Stimulated activated CD8-positive, alpha-beta memory T cell treated with anti-CD3 and anti-CD28 coated beads, Interleukin-15, amount 100 ng/mL, for 24 hours (primary cell): ENCODE data around the gene CD6.

Source experiments
- DNase-seq: peaks from one replicate; pipeline ENCODE4 v3.0.0-alpha.2; 2020; ENCODE audit warnings: low read depth

Gene CD6

GRCh38 chr11:60984149-60984548 lies 12.7 kb downstream of the CD6 start:
- no peak for DNase-seq

GRCh38 chr11:60984636-60985035 lies 13.2 kb downstream of the CD6 start:
- no peak for DNase-seq

- no peak for DNase-seq
These were observed 14.0 kb downstream of the CD6 start for GRCh38 chr11:60985501-60985900.

GRCh38 chr11:60985991-60986915 lies 14.8 kb downstream of the CD6 start:
- DNase-seq = peak; percentile 49

GRCh38 chr11:60987577-60988277 lies 16.2 kb downstream of the CD6 start:
- DNase-seq = no peak

GRCh38 chr11:60988658-60989057 lies 17.2 kb downstream of the CD6 start:
- no peak for DNase-seq

GRCh38 chr11:60989093-60989650 lies 17.7 kb downstream of the CD6 start:
- no peak for DNase-seq

GRCh38 chr11:60991457-60991856 lies 20.0 kb downstream of the CD6 start:
- DNase-seq = no peak

GRCh38 chr11:60992842-60993409 lies 21.4 kb downstream of the CD6 start:
- no peak for DNase-seq

- DNase-seq = no peak
These were observed 22.1 kb downstream of the CD6 start for GRCh38 chr11:60993615-60994014.

GRCh38 chr11:60994541-60995080 lies 23.1 kb downstream of the CD6 start:
- no peak for DNase-seq

- DNase-seq = no peak
These were observed 24.3 kb downstream of the CD6 start for GRCh38 chr11:60995798-60996197.

GRCh38 chr11:60996381-60997138 lies 25.1 kb downstream of the CD6 start:
- DNase-seq = no peak

GRCh38 chr11:61000426-61000825 lies 28.9 kb downstream of the CD6 start:
- no peak for DNase-seq

GRCh38 chr11:61001931-61002330 lies 30.5 kb downstream of the CD6 start:
- no peak for DNase-seq

- no peak for DNase-seq
These were observed 31.1 kb downstream of the CD6 start for GRCh38 chr11:61002598-61002997.

GRCh38 chr11:61004180-61004611 lies 32.7 kb downstream of the CD6 start:
- DNase-seq = no peak

- DNase-seq = no peak
These were observed 33.3 kb downstream of the CD6 start for GRCh38 chr11:61004761-61005181.

- DNase-seq = no peak
These were observed 36.0 kb downstream of the CD6 start for GRCh38 chr11:61007383-61007955.

GRCh38 chr11:61007956-61008896 lies 36.7 kb downstream of the CD6 start:
- DNase-seq = no peak
